Measurements from ENCODE around the gene RALY. TPM values are rescaled to one million over a fixed set of nuclear protein-coding genes. Genes with fewer than 3 reads are reported as not detected.

Gene RALY
- total and polyA plus RNA-seq, 11 donors: 99.2 to 210 (median 106) TPM

DNA sequence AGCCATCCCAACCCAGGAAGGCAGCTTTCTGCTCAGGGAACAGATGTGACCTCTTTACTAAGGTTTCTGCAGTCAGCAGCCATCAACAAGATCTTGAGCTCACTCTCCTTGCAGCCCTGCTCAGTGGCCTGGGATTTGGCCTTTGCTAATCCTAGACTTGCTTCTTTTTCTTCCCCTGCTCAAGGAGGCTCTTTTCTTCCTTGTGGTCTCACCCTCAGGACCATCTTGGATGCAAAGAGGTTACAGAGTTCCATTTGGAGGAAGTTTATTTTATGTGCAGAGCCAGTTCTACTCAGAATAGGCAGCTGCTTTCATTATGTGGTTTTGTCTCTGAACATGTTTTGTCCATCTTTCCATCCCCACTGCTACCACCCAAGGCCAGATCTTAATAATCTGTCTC, 49.3 kb downstream of the RALY start:
- intact Hi-C loops (cut with DNase I): loop anchor here in 4 of 10 donors (5.0 to 10.0 kb wide), 3 partner anchors 46 to 51 kb away; partner anchors contain the start of gene RALY (in 3 of the 4)
- peaks cover 2 to 92% (median 80%) of the 10 kb centered on the region in 12 donors for H3K4me1 ChIP-seq

DNA sequence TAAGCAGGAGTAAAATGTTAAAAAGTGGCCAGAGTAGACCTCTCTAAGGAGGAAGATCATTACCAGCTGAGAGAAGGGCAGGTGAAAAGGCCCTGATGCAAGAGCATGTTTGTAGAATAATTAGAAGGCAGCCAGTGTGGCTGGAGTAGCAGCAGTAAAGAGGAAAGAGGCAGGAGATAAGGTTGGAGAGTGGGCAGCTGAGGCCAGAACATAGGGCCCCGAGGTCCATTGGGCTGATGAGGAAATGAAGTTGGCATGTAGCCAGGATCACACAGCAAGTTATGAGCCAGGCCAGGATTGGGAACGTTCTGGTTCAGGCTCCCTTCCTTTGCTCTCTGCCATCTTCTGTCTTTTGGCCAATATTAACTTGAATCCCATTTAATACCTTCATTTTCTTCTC, 51.6 kb downstream of the RALY start:
- intact Hi-C loops (cut with DNase I): loop anchor here in 3 of 10 donors (2.0 to 10.0 kb wide), 3 partner anchors 48 to 50 kb away; partner anchors contain the start of gene RALY (in 1 of the 3)
- ATAC-seq: peak; percentile 50 to 77 (median 73)
- WGBS, 4 donors: 0 to 6% (median 1%) methylated on average over 2 of the region's 2 CpGs

More for the DNA sequence above, 49.3 kb downstream of the RALY start:
- TF ChIP-seq POLR2A (IDR thresholded peaks at IDR 0.05): no peak
- TF ChIP-seq, protein P1, sequence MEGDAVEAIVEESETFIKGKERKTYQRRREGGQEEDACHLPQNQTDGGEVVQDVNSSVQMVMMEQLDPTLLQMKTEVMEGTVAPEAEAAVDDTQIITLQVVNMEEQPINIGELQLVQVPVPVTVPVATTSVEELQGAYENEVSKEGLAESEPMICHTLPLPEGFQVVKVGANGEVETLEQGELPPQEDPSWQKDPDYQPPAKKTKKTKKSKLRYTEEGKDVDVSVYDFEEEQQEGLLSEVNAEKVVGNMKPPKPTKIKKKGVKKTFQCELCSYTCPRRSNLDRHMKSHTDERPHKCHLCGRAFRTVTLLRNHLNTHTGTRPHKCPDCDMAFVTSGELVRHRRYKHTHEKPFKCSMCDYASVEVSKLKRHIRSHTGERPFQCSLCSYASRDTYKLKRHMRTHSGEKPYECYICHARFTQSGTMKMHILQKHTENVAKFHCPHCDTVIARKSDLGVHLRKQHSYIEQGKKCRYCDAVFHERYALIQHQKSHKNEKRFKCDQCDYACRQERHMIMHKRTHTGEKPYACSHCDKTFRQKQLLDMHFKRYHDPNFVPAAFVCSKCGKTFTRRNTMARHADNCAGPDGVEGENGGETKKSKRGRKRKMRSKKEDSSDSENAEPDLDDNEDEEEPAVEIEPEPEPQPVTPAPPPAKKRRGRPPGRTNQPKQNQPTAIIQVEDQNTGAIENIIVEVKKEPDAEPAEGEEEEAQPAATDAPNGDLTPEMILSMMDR (IDR thresholded peaks at IDR 0.05): no peak
- no peak for ATAC-seq
- H3K36me3 ChIP-seq: peaks cover 0 to 7% (median 0%) of the 10 kb centered on the region in 9 donors
- no peak overlapping the region for H3K4me3 ChIP-seq
- peak overlapping the region in 3 of 12 donors; percentile 61 to 81 (median 72) for H3K27ac ChIP-seq
- H3K9me3 ChIP-seq: no peaks in the 10 kb centered on the region
- no peak for DNase-seq
- no peaks in the 10 kb centered on the region for H3K27me3 ChIP-seq

DNA sequence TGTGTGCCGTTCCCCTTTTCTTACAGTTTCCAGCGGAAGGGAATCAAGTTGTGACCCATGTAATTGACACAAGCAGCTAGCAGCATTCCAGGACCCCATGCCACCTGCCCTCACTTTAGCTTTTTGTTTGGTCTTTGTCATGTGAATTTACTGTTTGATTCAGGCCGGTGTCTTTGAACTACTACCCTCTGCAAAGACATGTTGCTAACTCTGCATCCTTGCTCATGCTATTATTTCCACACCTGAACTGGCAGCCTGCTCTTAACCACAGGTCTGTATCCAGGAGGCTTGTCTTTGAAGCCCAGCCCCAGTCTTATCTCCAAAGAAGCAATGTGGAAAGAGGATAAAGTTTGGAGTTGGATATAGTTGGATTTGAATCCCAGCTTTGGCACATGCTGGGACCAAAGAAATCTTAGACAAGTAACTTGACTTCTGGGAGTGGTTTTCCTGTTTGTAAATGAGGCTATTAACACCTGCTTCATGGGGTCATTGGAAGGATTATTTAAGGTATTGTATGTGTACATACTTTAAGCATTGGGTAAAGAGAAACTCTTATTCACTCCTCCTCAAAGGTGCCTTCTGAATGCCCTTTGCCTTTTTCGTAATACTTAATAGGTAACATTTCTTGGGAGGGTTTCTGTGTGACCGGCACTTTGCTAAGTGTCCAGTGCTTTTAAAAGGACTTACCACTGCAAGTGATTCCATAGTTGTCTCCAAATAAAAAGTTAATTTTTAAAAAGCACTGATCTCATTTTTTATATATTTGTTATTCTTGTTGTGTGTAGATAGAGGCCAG, 52.4 kb downstream of the RALY start:
- no peak overlapping the region for H3K27ac ChIP-seq
- H3K27me3 ChIP-seq: no peaks in the 10 kb centered on the region
- peaks cover 0 to 88% (median 72%) of the 10 kb centered on the region in 12 donors for H3K4me1 ChIP-seq
- no peak for DNase-seq
- no peaks in the 10 kb centered on the region for H3K9me3 ChIP-seq
- no peak overlapping the region for H3K4me3 ChIP-seq
- TF ChIP-seq, protein P1 (IDR thresholded peaks at IDR 0.05): no peak
- TF ChIP-seq POLR2A (IDR thresholded peaks at IDR 0.05): no peak
- ATAC-seq: no peak
- intact Hi-C loops (cut with DNase I): loop anchor here in 3 of 10 donors (2.0 to 10.0 kb wide), 3 partner anchors 49 to 51 kb away; partner anchors contain the start of gene RALY (in 1 of the 3)
- H3K36me3 ChIP-seq: peaks cover 0 to 7% (median 0%) of the 10 kb centered on the region in 9 donors
- 92 to 96% (median 96%) methylated on average over 5 of the region's 5 CpGs for WGBS, 4 donors

More for the DNA sequence above, 51.6 kb downstream of the RALY start:
- H3K36me3 ChIP-seq: peaks cover 0 to 7% (median 0%) of the 10 kb centered on the region in 9 donors
- H3K4me3 ChIP-seq: no peak overlapping the region
- peak in 4 of 5 donors; percentile 51 to 67 (median 56) for DNase-seq
- no peaks in the 10 kb centered on the region for H3K27me3 ChIP-seq
- no peaks in the 10 kb centered on the region for H3K9me3 ChIP-seq
- peak overlapping the region in 1 of 12 donors; percentile 2 for H3K27ac ChIP-seq
- no peak for TF ChIP-seq POLR2A (IDR thresholded peaks at IDR 0.05)
- TF ChIP-seq, protein P1 (IDR thresholded peaks at IDR 0.05): no peak
- H3K4me1 ChIP-seq: peaks cover 0 to 88% (median 72%) of the 10 kb centered on the region in 12 donors

Data from heart left ventricle (tissue), 16 donors.